Renal cortex interstitium (tissue), 11 donors: ENCODE data around the gene ANTXR2. TPM values are rescaled to one million over a fixed set of nuclear protein-coding genes. Genes with fewer than 3 reads are reported as not detected.
A peak's percentile ranks its signal among the peaks of the same experiment; 100 is the strongest.

Experiments used
- DNase-seq, 11 donors: peaks; one replicate each; pipeline ENCODE4 v3.0.0-alpha.2; 2013; ENCODE audit warnings: low read depth in 9 of 11, low spot score in 4 of 11; ENCODE audit errors: extremely low read depth in 1 of 11
- polyA plus RNA-seq, 3 donors: library from polyadenylated mRNA; unstranded; fragments of 120-200 nt; gene quantifications; one replicate each; pipeline ENCODE4 v1.2.1, GENCODE V29; 2013; ENCODE audit not compliant: insufficient read length in 3 of 3

Gene ANTXR2
- polyA plus RNA-seq, 3 donors = 58.7 to 77.7 (median 74.8) TPM

DNA sequence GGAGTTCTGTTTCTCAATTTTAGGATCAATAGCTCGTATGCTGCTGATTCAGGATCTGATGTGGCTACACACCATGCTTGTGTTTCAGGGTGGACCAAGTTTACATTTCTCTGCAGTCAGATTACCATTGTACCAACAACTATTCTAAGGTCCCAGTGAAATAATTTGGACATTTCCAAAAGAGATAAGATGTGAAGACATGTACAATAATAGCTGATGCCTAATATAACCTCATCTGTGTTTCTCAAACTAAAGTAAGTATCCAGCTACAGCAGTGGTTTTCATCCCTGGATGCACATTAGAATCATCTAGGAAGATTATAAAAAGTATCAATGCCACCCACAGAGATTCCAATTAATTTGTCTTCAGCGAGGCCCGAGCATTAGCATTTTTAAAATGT is 209.7 kb downstream of the ANTXR2 start:
- DNase-seq = no peak

DNA sequence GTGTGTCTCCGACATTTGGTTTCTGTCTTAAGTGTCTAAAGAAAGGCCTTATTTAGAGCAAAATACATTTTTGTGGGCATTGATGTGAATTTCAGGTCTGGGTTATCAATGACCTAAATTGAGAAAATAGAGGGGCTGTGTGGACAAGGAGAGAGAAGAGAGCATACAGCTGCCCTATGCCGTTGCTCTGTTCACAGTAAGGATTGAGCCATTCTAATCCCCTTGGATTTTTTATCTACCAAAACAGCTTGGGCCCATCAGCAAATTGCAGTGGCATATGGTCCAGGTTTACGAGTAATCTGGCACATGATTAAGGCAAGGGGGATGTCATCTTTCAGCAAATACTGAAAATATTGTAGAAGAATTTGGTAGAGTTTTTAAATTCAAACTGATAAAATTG is 210.2 kb downstream of the ANTXR2 start:
- DNase-seq = no peak

DNA sequence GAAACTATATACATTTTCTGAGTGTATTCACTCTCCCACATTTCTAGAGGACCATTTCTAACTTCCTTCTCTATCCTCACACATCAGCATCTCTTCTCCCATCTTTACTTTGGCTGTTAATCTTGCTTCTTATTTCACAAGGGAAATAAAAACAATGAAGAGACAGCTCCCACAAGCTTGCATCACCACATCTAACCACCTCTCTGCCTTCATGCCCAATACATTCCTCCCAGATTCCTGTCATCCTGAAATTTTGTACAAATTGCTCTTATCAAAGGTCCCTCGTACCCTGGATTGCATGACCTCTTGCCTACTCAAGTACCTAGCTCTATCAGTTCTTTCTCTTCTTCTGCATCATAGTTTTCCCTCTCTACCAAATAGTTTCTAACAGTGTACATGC is 215.2 kb downstream of the ANTXR2 start:
- no peak for DNase-seq

DNA sequence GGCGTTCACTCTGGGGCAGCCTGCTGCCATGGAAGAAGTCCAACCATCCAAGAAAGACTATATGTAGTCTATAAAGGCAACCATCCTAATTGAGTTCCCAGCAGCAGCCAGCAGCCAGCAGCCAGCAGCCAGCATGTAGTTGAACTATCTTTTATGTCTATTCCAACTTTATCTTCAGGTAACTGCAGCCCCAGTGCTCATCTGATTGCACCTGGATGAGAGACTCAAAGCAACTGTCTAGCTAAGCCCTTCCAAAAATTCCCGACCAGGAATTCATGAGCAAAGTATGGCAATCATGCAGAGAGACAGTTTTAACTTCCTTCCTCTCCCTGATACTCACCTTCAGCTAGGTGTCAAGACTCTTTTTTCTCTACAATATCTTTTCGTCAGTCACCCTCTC is 216.8 kb downstream of the ANTXR2 start:
- no peak for DNase-seq

DNA sequence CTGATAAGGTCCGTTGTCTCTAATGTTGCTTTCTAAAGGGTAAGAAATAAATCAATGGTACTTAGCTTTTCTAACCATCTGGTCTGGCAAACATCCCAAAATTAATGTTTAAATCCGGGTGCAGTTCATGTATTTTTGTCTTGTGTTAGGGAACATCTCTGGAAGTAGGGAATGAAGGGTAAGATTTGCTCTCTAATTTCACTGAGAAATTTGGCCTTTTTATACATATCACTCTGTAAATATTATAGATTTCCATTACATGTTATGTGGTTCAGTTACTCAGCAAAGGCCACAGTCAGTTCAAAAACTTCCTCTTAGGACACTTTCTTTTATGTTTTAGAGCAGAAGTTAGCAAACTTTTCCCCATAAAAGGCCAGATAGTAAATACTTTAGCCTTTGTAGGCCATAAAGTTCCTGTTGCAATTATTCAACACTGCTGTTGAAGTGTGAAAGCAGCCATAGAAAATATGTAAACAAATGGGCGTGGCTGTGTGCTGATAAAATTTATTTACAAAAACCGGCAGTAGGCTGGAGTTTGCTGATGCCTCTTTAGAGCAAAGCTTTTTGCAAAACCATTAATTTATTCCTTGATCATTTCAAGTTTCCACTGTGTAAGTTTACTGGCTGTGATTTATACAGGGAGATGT is 218.1 kb downstream of the ANTXR2 start:
- peak in 9 of 11 donors; percentile 4 to 28 (median 22) for DNase-seq

DNA sequence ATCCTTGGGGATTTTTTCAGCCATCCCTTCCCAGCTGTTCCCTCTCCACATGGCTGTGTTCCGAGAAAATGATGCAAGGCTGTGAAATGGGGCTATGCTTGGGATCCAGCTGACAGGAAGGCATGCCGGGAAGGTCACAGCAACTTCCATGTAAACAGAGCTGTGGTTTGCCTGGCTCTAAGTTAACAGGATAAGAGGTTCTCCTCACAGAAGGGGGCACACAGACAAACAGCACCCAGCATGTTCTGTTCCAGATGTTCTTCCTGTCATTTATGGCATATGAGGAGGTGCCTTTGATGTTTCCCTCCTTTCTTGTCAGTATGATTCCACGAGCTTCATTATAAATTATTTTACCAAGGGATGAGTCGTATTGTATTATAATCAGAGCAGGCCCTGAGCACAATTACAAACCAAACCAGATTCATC is 220.7 kb downstream of the ANTXR2 start:
- no peak for DNase-seq

DNA sequence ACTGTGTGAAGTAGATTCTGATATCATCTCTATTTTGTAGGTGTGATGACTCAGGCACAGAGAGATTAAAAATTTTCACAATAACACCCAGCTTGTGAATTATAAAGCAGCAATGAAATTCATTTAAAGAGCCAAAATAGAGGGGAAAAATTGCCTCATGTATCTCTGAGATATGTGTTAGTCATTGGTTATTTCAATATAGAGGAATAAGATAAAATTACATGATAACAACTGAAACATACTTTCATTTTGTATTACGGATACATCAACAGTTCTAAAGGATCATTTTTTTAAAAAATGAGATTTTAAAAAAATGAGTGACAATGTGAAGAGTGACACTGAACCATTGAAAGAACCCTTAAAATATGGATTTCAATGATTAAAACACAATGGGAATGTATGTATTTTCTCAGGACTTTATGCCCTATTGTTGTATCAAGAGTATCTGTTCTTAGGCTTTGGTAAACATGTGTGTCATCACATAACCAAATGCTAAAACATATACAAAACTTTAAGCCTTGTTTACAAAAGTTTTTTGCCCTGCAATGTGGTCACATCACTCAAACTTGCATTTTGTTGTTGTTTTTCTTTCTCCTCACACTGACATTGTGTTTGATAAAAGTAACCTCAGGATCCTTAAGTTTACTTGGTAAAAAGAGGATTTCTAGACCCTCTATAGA is 221.3 kb downstream of the ANTXR2 start:
- no peak for DNase-seq

Other genes starting within 250 kb of the ANTXR2 start
- gene PRDM8, start 124.3 kb upstream of the ANTXR2 start, polyA plus RNA-seq = 1 to 10 TPM; 1.7 to 2.6 (median 1.9) TPM
- gene FGF5, start 193.4 kb upstream of the ANTXR2 start, polyA plus RNA-seq = under 1 TPM in 2 of 3 donors, not detected in 1; 0.05 to 0.10 TPM